NCI-H1436 (cell line): ENCODE data around the gene TCF20.

Source experiments
- DNase-seq: peaks from one replicate; lab custom pipeline; 2025; lab: John Stamatoyannopoulos, UW

Gene TCF20

GRCh38 chr22:42300259-42301076, 30.0 kb upstream of the TCF20 start:
- no peak for DNase-seq

- no peak for DNase-seq
Measured at GRCh38 chr22:42299586-42300258, 29.3 kb upstream of the TCF20 start.

- DNase-seq: no peak
Measured at GRCh38 chr22:42298746-42299145, 28.3 kb upstream of the TCF20 start.

- DNase-seq: no peak
Measured at GRCh38 chr22:42297778-42298177, 27.3 kb upstream of the TCF20 start.

GRCh38 chr22:42296883-42297282, 26.4 kb upstream of the TCF20 start:
- no peak for DNase-seq

- peak; percentile 58 for DNase-seq
Measured at GRCh38 chr22:42296381-42296853, 26.0 kb upstream of the TCF20 start.

- peak; percentile 49 for DNase-seq
Measured at GRCh38 chr22:42294034-42294985, 23.9 kb upstream of the TCF20 start.

- no peak for DNase-seq
Measured at GRCh38 chr22:42292732-42293520, 22.5 kb upstream of the TCF20 start.

GRCh38 chr22:42291287-42291686, 20.8 kb upstream of the TCF20 start:
- DNase-seq: no peak

- no peak for DNase-seq
Measured at GRCh38 chr22:42289671-42290541, 19.5 kb upstream of the TCF20 start.

GRCh38 chr22:42288791-42289190, 18.3 kb upstream of the TCF20 start:
- no peak for DNase-seq

GRCh38 chr22:42287174-42287890, 16.9 kb upstream of the TCF20 start:
- no peak for DNase-seq

- DNase-seq: no peak
Measured at GRCh38 chr22:42286205-42286604, 15.8 kb upstream of the TCF20 start.

GRCh38 chr22:42285604-42286003, 15.2 kb upstream of the TCF20 start:
- DNase-seq: no peak

- DNase-seq: no peak
Measured at GRCh38 chr22:42284643-42285181, 14.3 kb upstream of the TCF20 start.

- DNase-seq: no peak
Measured at GRCh38 chr22:42284202-42284591, 13.7 kb upstream of the TCF20 start.

GRCh38 chr22:42283278-42284201, 13.1 kb upstream of the TCF20 start:
- DNase-seq: no peak

- no peak for DNase-seq
Measured at GRCh38 chr22:42282943-42283277, 12.5 kb upstream of the TCF20 start.
